Measurements from ENCODE around the gene USO1. TPM values are rescaled to one million over a fixed set of nuclear protein-coding genes. Genes with fewer than 3 reads are reported as not detected.

Gene USO1
- total RNA-seq, 1 experiment from 2014 or later, result 110 TPM

DNA sequence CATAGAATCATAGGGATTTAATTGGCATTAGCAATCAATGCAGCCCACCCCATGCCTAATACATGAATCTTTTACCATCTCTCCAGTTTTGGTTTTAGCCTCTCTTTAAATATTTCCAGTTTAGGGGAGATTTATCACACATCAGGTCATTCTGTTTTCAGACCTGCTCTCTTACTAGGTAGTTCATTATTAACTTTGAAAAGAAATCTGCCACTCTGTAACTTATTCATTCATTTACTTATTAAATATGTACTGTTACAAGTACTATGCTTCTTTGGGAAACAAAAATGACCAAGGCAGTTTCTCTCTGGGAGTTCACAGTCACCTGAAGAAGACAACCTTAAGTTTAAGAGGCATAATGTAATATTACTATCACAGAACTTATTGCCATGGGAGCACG lies 62.1 kb downstream of the USO1 start:
- Histone ChIP-seq H3K23ac (ENCODE audit: insufficient read length, low read depth, low read length) (no peak overlapping the region), H4K20me1 (ENCODE audit: control insufficient read depth, insufficient read depth, insufficient read length) (no peaks in the 10 kb centered on the region), H3K4me2 (ENCODE audit: insufficient read depth, insufficient read length, low read length) (no peak overlapping the region), H2BK12ac (ENCODE audit: insufficient read length, low read depth, low read length) (no peak overlapping the region), H3K4me1 (ENCODE audit: insufficient read depth, low read length) (no peaks in the 10 kb centered on the region), H3K18ac (ENCODE audit: insufficient read length, low read depth, low read length) (no peak overlapping the region), H4K91ac (ENCODE audit: insufficient read length, low read depth, low read length) (no peak overlapping the region), H3K9ac (ENCODE audit: extremely low read depth, insufficient read length, low read length) (no peak overlapping the region), H4K8ac (replicated peaks; ENCODE audit: insufficient read length, low read depth, low read length) (no peak overlapping the region), H4K5ac (ENCODE audit: insufficient read length, low read depth, low read length) (no peak overlapping the region), H3K23me2 (ENCODE audit: insufficient read length, low read depth, low read length, poor library complexity, severe bottlenecking) (no peaks in the 10 kb centered on the region), H3K56ac (ENCODE audit: insufficient read length, low read depth, low read length) (no peak overlapping the region), H3K79me2 (ENCODE audit: insufficient read depth, low read length) (no peaks in the 10 kb centered on the region), H2BK5ac (ENCODE audit: insufficient read length, low read length) (no peak overlapping the region), H2BK20ac (ENCODE audit: low read depth, low read length, poor library complexity, severe bottlenecking) (no peak overlapping the region), H2AFZ (ENCODE audit: low read length) (no peak overlapping the region), H2BK120ac (ENCODE audit: low read depth, low read length, poor library complexity, severe bottlenecking) (no peak overlapping the region), H3K4ac (ENCODE audit: low read depth, low read length) (no peak overlapping the region), H3K79me1 (ENCODE audit: insufficient read depth, low read depth, low read length, poor library complexity, severe bottlenecking) (no peaks in the 10 kb centered on the region), H3K27me3 (ENCODE audit: insufficient read depth, low read length) (no peaks in the 10 kb centered on the region), H3K9me3 (ENCODE audit: control insufficient read depth, low read depth, low read length) (no peaks in the 10 kb centered on the region), H2AK5ac (ENCODE audit: insufficient read length, low read length) (no peak overlapping the region), H3K14ac (ENCODE audit: insufficient read depth, low read length) (no peak overlapping the region), H2BK15ac (ENCODE audit: low read depth, low read length) (no peak overlapping the region), H3K27ac (ENCODE audit: insufficient read length, low read depth, low read length) (no peak overlapping the region), H3T11ph (ENCODE audit: low read length) (no peak overlapping the region)
- H3K4me3 Mint-ChIP-seq, result no peak overlapping the region
- TF ChIP-seq, protein P1, sequence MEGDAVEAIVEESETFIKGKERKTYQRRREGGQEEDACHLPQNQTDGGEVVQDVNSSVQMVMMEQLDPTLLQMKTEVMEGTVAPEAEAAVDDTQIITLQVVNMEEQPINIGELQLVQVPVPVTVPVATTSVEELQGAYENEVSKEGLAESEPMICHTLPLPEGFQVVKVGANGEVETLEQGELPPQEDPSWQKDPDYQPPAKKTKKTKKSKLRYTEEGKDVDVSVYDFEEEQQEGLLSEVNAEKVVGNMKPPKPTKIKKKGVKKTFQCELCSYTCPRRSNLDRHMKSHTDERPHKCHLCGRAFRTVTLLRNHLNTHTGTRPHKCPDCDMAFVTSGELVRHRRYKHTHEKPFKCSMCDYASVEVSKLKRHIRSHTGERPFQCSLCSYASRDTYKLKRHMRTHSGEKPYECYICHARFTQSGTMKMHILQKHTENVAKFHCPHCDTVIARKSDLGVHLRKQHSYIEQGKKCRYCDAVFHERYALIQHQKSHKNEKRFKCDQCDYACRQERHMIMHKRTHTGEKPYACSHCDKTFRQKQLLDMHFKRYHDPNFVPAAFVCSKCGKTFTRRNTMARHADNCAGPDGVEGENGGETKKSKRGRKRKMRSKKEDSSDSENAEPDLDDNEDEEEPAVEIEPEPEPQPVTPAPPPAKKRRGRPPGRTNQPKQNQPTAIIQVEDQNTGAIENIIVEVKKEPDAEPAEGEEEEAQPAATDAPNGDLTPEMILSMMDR (conservative IDR thresholded peaks at IDR 0.05), result no peak
- WGBS (ENCODE audit: extremely low coverage, insufficient read length, low lambda C conversion rate), result no CpG with 5 or more reads among the region's 1 CpG
- DNase-seq, result no peak
- no peaks in the 10 kb centered on the region for H3K4me1 Mint-ChIP-seq
- peaks cover 12 to 74% (median 62%) of the 10 kb centered on the region in 3 experiments; a peak in 6 of 7 replicates for H3K36me3 Mint-ChIP-seq (ENCODE audit: insufficient read depth in 1 of 3, low read depth in 3 of 3)
- no peaks in the 10 kb centered on the region for H3K9me3 Mint-ChIP-seq
- no peaks in the 10 kb centered on the region for H3K27me3 Mint-ChIP-seq (ENCODE audit: low read depth)
- H3K27ac Mint-ChIP-seq, result no peak overlapping the region

Data from H9 (cell line).